Neural cell (in vitro differentiated cells): ENCODE measurements around the gene PRDM1. TPM values are rescaled to one million over a fixed set of nuclear protein-coding genes. Genes with fewer than 3 reads are reported as not detected.

Experiments used
- H2AFZ ChIP-seq: fragments of 200-600, 300-800 bp; sonication (generic), shearing (Covaris generic); 2 replicates; pipeline ENCODE4 v1.6.0; 2014; ENCODE audit warnings: low read depth, mild to moderate bottlenecking, antibody characterized with exemption, low read length, moderate library complexity
- H3F3A ChIP-seq: fragments of 200-600 bp; shearing (Covaris generic); 2 replicates; pipeline ENCODE4 v1.6.1; 2016; ENCODE audit warnings: mild to moderate bottlenecking, moderate library complexity, mixed read lengths, antibody characterized with exemption, low read length; ENCODE audit not compliant: insufficient read depth, poor library complexity, severe bottlenecking
- H3K27ac ChIP-seq: fragments of 200-600, 300-800 bp; sonication (generic), shearing (Covaris generic); 2 replicates; pipeline ENCODE4 v1.5.1; 2014; ENCODE audit warnings: mild to moderate bottlenecking, low read length, moderate library complexity
- H3K27me3 ChIP-seq: fragments of 300-800, 200-600 bp; sonication (generic), shearing (Covaris generic); 2 replicates; pipeline ENCODE4 v1.6.0; 2014; ENCODE audit warnings: mild to moderate bottlenecking, low read depth, low read length, moderate library complexity; ENCODE audit not compliant: insufficient read depth
- H3K36me3 ChIP-seq: fragments of 300-800, 200-600 bp; sonication (generic), shearing (Covaris generic); 2 replicates; pipeline ENCODE4 v1.5.1; 2014; ENCODE audit warnings: mild to moderate bottlenecking, antibody characterized with exemption, low read length, moderate library complexity; ENCODE audit not compliant: insufficient read depth
- H3K4me2 ChIP-seq: fragments of 300-800, 200-600 bp; sonication (generic), shearing (Covaris generic); 2 replicates; pipeline ENCODE4 v1.6.0; 2014; ENCODE audit warnings: mild to moderate bottlenecking, low read length
- H3K4me3 ChIP-seq: fragments of 300-800, 200-600 bp; sonication (generic), shearing (Covaris generic); 2 replicates; pipeline ENCODE4 v1.5.1; 2014; ENCODE audit warnings: mild to moderate bottlenecking, low read length, moderate library complexity
- H3K79me2 ChIP-seq: fragments of 200-600 bp; shearing (Covaris generic); replicated peaks from 2 replicates; pipeline ENCODE4 v1.6.0; 2014; ENCODE audit warnings: mild to moderate bottlenecking, low read length, moderate library complexity; ENCODE audit not compliant: insufficient read depth
- H3K9ac ChIP-seq: fragments of 300-800, 200-600 bp; sonication (generic), shearing (Covaris generic); 2 replicates; pipeline ENCODE4 v1.6.1; 2016; ENCODE audit warnings: mild to moderate bottlenecking, low read length, mixed read lengths
- H3K9me2 ChIP-seq: fragments of 200-600 bp; shearing (Covaris generic); 2 replicates; pipeline ENCODE4 v1.6.1; 2016; ENCODE audit warnings: mild to moderate bottlenecking, low read length, mixed read lengths; ENCODE audit not compliant: insufficient read depth
- H3K9me3 ChIP-seq: fragments of 200-600, 300-800 bp; sonication (generic), shearing (Covaris generic); 2 replicates; pipeline ENCODE4 v1.6.1; 2016; ENCODE audit warnings: mild to moderate bottlenecking, mixed run types, low read length, moderate library complexity, mixed read lengths
- H4K20me1 ChIP-seq: fragments of 200-600 bp; shearing (Covaris generic); 2 replicates; pipeline ENCODE4 v1.6.1; 2016; ENCODE audit warnings: mild to moderate bottlenecking, mixed run types; ENCODE audit not compliant: insufficient read depth
- EP300 ChIP-seq: fragments of 450-650 bp; conservative IDR thresholded peaks from 2 replicates; pipeline ENCODE4 v1.6.1; 2014; ENCODE audit warnings: antibody characterized with exemption, mild to moderate bottlenecking, moderate library complexity; ENCODE audit not compliant: poor library complexity, severe bottlenecking
- EZH2 ChIP-seq: fragments of 200-600, 300-800 bp; shearing (Covaris generic), sonication (generic); IDR thresholded peaks from 2 replicates; pipeline ENCODE4 v1.6.1; 2014; ENCODE audit warnings: antibody characterized with exemption, low read length, borderline replicate concordance, mild to moderate bottlenecking; ENCODE audit not compliant: insufficient read depth, poor library complexity, severe bottlenecking
- MXI1 ChIP-seq: fragments of 450-650 bp; conservative IDR thresholded peaks from 2 replicates; pipeline ENCODE4 v1.6.1; 2014; ENCODE audit warnings: antibody characterized with exemption, mild to moderate bottlenecking; ENCODE audit not compliant: poor library complexity, severe bottlenecking
- POLR2AphosphoS5 ChIP-seq: IDR thresholded peaks from 2 replicates; pipeline ENCODE4 v1.6.1; 2012
- RAD21 ChIP-seq: fragments of 450-650 bp; conservative IDR thresholded peaks from 2 replicates; pipeline ENCODE4 v1.6.1; 2014; ENCODE audit warnings: antibody characterized with exemption, mild to moderate bottlenecking, moderate library complexity
- REST ChIP-seq: IDR thresholded peaks from 2 replicates; pipeline ENCODE4 v1.6.1; 2012; ENCODE audit warnings: borderline replicate concordance
- SMC3 ChIP-seq: fragments of 450-650 bp; conservative IDR thresholded peaks from 2 replicates; pipeline ENCODE4 v1.6.1; 2014; ENCODE audit warnings: antibody characterized with exemption, mild to moderate bottlenecking, moderate library complexity; ENCODE audit not compliant: poor library complexity
- TAF1 ChIP-seq: IDR thresholded peaks from 2 replicates; pipeline ENCODE4 v1.6.1; 2012; ENCODE audit warnings: low read depth
- polyA plus RNA-seq: library from polyadenylated mRNA; depleted of rRNA; stranded (reverse); fragments of >200 nt; gene quantifications from 2 replicates; pipeline ENCODE4 v1.2.3, GENCODE V29; 2014
- TF ChIP-seq, protein P1 (sequence below): fragments of 450-650 bp; IDR thresholded peaks from 2 replicates; pipeline ENCODE4 v1.5.1; 2014; ENCODE audit warnings: antibody characterized with exemption, mild to moderate bottlenecking, moderate library complexity; ENCODE audit not compliant: poor library complexity, severe bottlenecking

The PRDM1 gene
- polyA plus RNA-seq, 1 donor from 2014 or later = 0.09 TPM

DNA sequence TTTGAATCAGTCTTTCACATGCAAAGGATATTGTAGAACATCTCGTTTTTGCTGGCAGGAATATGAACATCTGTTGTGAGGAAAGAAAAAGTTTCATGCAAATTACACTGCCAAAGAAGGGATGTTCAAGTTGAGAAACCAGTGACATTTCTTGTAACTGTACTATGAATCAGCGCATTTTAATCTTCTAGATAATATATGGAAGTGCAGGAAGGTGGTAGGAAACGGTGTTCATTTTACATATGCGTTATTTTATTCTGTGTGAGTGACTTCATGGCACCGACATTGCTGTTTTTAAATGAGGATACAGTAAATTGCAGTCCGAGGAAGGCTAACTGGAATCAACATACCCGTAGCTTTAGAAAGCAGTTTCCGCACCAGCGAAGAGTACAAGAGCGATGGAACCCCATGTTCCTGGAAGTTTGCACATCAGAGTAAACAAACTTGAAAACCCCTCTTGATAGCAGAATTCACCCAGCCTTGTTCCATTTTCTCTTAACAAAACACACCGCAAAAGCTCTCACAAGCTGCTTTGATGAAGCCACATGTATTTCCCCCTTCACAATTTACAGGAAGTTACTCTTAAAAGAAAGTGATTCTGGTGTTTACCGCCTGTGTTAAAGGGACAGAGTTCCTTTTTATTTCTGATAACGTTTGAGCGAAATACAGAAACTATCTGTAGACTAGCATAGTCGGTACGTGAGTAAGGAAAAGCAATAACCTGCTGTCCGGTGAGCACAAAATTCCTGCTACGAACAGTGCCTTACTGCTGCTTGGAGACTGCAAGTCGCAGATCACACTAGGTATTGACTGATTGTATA, 11.5 kb downstream of the PRDM1 start:
- Histone ChIP-seq H3K4me2 (no peak overlapping the region), H3K9me2 (no peaks in the 10 kb centered on the region), H3K27ac (no peak overlapping the region), H3K36me3 (no peaks in the 10 kb centered on the region), H3K27me3 (peaks cover 17% of the 10 kb centered on the region), H3K79me2 (no peaks in the 10 kb centered on the region), H3F3A (no peaks in the 10 kb centered on the region), H3K9ac (no peak overlapping the region), H4K20me1 (no peaks in the 10 kb centered on the region), H3K9me3 (no peaks in the 10 kb centered on the region), H3K4me3 (no peak overlapping the region), H2AFZ (no peak overlapping the region)
- TF ChIP-seq REST (no peak), MXI1 (no peak)

DNA sequence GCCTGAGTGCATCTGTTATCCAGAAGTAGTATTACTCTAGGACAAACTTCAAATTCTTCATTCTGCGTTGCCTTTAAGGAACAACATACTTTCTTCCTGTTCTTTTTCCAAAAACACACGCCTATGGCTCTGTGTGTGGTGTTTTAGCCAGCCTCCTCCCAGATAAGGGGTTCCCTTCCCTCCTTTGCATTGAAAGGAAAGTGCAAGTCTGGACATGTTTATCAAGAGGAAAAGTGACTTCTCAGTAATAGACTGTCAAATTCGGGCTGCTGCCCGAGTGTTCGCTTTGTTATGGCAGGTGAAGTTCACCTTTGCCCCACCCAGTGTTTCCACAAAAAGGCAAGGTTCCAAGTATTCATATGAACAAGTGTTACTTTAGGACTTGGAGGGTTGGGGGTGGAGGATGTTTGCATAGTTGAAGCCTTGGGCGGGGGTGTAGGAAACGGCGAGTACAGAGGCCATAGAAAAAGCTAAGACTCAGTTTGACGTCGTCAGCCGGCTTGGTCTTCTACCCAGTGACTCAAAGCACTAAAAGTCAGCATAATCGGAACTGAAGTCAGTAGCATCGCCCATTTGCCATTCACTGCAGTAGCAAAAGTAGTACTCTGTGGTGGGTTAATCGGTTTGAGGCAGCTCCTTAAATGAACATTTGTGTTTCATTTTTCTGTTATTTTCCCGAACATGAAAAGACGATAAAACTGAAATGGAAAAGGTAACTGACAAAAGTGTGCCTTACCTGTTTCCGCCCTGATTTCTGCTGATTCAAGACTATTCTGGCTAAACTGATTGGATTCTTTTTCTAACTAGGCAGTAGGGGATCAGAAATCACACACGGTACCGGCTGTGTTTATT, 12.5 kb downstream of the PRDM1 start:
- no peaks in the 10 kb centered on the region for H4K20me1 ChIP-seq
- no peaks in the 10 kb centered on the region for H3K36me3 ChIP-seq
- H3K79me2 ChIP-seq = no peaks in the 10 kb centered on the region
- TF ChIP-seq RAD21 (no peak), SMC3 (no peak), TAF1 (no peak), EZH2 (no peak), EP300 (no peak), REST (no peak), MXI1 (no peak), POLR2AphosphoS5 (no peak)
- TF ChIP-seq, protein P1, sequence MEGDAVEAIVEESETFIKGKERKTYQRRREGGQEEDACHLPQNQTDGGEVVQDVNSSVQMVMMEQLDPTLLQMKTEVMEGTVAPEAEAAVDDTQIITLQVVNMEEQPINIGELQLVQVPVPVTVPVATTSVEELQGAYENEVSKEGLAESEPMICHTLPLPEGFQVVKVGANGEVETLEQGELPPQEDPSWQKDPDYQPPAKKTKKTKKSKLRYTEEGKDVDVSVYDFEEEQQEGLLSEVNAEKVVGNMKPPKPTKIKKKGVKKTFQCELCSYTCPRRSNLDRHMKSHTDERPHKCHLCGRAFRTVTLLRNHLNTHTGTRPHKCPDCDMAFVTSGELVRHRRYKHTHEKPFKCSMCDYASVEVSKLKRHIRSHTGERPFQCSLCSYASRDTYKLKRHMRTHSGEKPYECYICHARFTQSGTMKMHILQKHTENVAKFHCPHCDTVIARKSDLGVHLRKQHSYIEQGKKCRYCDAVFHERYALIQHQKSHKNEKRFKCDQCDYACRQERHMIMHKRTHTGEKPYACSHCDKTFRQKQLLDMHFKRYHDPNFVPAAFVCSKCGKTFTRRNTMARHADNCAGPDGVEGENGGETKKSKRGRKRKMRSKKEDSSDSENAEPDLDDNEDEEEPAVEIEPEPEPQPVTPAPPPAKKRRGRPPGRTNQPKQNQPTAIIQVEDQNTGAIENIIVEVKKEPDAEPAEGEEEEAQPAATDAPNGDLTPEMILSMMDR = no peak
- H3K9me3 ChIP-seq = no peaks in the 10 kb centered on the region
- no peaks in the 10 kb centered on the region for H3F3A ChIP-seq
- no peak overlapping the region for H3K9ac ChIP-seq
- H3K4me3 ChIP-seq = no peak overlapping the region
- H3K9me2 ChIP-seq = no peaks in the 10 kb centered on the region
- no peak overlapping the region for H3K4me2 ChIP-seq
- H2AFZ ChIP-seq = no peak overlapping the region
- no peak overlapping the region for H3K27ac ChIP-seq
- peaks cover 17% of the 10 kb centered on the region for H3K27me3 ChIP-seq
